IMR-90 (cell line): ENCODE results near the gene OR6V1.

Source experiments
- BHLHE40 ChIP-seq: fragments of 150-350 bp; IDR thresholded peaks from 2 replicates; pipeline ENCODE4 v1.6.1; 2016; ENCODE audit warnings: mild to moderate bottlenecking, low read depth, low read length
- CHD1 ChIP-seq: IDR thresholded peaks from 2 replicates; pipeline ENCODE4 v1.6.1; 2012; ENCODE audit warnings: low read depth, low read length, improper control_type of control experiment
- MAFK ChIP-seq: IDR thresholded peaks from 2 replicates; pipeline ENCODE4 v1.6.1; 2012; ENCODE audit warnings: low read depth, low read length, improper control_type of control experiment
- MAZ ChIP-seq: IDR thresholded peaks from 2 replicates; pipeline ENCODE4 v1.6.1; 2012; ENCODE audit warnings: low read depth, mild to moderate bottlenecking, low read length, improper control_type of control experiment, moderate library complexity, borderline replicate concordance
- MXI1 ChIP-seq: IDR thresholded peaks from 2 replicates; pipeline ENCODE4 v1.6.1; 2012; ENCODE audit warnings: low read depth, mild to moderate bottlenecking, low read length, moderate library complexity, borderline replicate concordance
- POLR2A ChIP-seq: IDR thresholded peaks from 2 replicates; pipeline ENCODE4 v1.6.1; 2012; ENCODE audit warnings: mild to moderate bottlenecking, low read depth, low read length
- TF ChIP-seq, protein P1 (sequence below): fragments of 150-350 bp; IDR thresholded peaks from 2 replicates; pipeline ENCODE4 v1.6.1; 2017; ENCODE audit warnings: mild to moderate bottlenecking, antibody characterized with exemption, low read length, low read depth
- TF ChIP-seq, protein P2 (sequence below): conservative IDR thresholded peaks from 2 replicates; pipeline ENCODE4 v1.5.1; 2012; ENCODE audit warnings: mild to moderate bottlenecking, low read depth, low read length, improper control_type of control experiment
- TF ChIP-seq, protein P3 (sequence below): fragments of 150-350 bp; IDR thresholded peaks from 2 replicates; pipeline ENCODE4 v1.6.1; 2016; ENCODE audit warnings: low read depth, mild to moderate bottlenecking, low read length, moderate library complexity, borderline replicate concordance

DNA sequence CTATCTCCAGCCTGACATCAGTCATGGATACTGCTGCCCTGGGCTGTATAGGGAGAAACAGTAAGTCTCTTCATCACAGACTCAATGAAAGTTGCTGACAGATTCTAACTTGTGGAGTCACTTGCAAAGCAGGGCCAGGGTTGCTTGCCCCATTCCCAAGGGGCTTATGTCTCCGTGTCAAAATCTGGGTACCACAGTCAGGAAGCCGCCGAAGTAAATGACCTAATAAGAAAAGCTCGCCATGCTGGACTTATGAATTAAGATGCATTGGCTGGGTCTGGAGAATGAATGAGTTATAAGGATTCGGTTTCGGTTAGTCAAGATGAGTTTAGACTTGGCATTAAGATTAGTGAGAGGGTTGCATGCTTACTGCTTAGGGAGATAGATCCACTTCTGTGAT is 10.8 kb upstream of the OR6V1 start:
- TF ChIP-seq, protein P1, sequence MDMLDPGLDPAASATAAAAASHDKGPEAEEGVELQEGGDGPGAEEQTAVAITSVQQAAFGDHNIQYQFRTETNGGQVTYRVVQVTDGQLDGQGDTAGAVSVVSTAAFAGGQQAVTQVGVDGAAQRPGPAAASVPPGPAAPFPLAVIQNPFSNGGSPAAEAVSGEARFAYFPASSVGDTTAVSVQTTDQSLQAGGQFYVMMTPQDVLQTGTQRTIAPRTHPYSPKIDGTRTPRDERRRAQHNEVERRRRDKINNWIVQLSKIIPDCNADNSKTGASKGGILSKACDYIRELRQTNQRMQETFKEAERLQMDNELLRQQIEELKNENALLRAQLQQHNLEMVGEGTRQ = no peak
- TF ChIP-seq, protein P2, sequence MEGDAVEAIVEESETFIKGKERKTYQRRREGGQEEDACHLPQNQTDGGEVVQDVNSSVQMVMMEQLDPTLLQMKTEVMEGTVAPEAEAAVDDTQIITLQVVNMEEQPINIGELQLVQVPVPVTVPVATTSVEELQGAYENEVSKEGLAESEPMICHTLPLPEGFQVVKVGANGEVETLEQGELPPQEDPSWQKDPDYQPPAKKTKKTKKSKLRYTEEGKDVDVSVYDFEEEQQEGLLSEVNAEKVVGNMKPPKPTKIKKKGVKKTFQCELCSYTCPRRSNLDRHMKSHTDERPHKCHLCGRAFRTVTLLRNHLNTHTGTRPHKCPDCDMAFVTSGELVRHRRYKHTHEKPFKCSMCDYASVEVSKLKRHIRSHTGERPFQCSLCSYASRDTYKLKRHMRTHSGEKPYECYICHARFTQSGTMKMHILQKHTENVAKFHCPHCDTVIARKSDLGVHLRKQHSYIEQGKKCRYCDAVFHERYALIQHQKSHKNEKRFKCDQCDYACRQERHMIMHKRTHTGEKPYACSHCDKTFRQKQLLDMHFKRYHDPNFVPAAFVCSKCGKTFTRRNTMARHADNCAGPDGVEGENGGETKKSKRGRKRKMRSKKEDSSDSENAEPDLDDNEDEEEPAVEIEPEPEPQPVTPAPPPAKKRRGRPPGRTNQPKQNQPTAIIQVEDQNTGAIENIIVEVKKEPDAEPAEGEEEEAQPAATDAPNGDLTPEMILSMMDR = no peak
- TF ChIP-seq CHD1 = no peak
- no peak for TF ChIP-seq MXI1
- no peak for TF ChIP-seq POLR2A
- TF ChIP-seq MAFK = no peak
- no peak for TF ChIP-seq BHLHE40
- no peak for TF ChIP-seq MAZ
- TF ChIP-seq, protein P3, sequence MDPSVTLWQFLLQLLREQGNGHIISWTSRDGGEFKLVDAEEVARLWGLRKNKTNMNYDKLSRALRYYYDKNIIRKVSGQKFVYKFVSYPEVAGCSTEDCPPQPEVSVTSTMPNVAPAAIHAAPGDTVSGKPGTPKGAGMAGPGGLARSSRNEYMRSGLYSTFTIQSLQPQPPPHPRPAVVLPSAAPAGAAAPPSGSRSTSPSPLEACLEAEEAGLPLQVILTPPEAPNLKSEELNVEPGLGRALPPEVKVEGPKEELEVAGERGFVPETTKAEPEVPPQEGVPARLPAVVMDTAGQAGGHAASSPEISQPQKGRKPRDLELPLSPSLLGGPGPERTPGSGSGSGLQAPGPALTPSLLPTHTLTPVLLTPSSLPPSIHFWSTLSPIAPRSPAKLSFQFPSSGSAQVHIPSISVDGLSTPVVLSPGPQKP = no peak
